ENCODE results near the gene PDE8A.

The PDE8A gene

GRCh38 chr15:85063088-85063487 is 81.4 kb downstream of the PDE8A start:
- no peak for DNase-seq (ENCODE audit: low read depth)
- no peak overlapping the region for H3K4me3 ChIP-seq (ENCODE audit: low read depth, low read length)

DNA sequence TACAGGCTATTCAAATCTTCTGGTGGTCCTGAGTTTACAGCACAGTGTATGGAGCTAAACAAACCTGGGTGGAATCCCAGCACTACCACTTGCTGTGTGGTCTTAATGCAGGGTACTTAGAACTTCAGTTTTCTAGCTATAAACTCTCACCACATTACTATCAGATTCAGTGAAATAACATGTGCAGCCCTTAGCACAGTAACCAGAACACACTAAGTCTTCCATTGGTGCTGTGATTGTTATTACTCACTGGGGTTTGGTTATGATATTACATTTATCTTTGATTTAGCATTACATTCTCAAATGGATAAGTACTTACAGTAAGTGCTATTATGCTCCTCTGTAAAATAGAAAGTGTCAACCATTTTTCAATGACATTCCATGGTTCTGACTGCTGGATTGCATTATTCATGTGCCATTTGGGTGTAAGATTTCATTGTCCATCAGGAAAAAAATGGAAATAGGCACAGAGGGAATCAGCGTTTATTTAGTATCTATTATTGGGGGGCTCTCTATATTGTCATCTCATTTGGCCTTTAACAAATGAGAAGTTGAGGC is 81.9 kb downstream of the PDE8A start:
- no peak overlapping the region for H3K4me3 ChIP-seq (ENCODE audit: low read depth, low read length)
- no peak for DNase-seq (ENCODE audit: low read depth)

GRCh38 chr15:85064710-85065109 is 83.1 kb downstream of the PDE8A start:
- H3K4me3 ChIP-seq (ENCODE audit: low read depth, low read length), result no peak overlapping the region
- no peak for DNase-seq (ENCODE audit: low read depth)

DNA sequence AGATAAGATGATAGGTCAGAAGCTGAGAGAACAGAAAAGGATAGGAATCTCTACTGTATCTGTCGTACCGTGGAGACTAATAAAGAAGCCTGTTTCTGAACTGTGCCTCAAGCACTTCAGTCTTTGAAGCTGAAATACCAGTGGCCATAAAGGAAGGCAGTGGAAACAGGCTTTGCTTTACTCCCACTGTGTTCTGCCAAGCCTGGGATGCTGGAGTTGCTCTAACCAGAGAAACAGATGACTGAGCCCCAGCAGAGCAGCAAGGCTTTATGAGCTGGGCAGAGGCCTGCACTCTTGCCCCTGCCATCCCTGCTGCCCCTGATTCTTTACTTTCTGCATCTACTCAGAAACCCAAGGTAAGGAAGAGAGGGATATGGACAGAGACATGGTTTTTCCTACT is 89.4 kb downstream of the PDE8A start:
- no peak overlapping the region for H3K4me3 ChIP-seq (ENCODE audit: low read depth, low read length)
- DNase-seq (ENCODE audit: low read depth), result no peak

GRCh38 chr15:85071504-85071903 is 89.8 kb downstream of the PDE8A start:
- DNase-seq (ENCODE audit: low read depth), result no peak
- H3K4me3 ChIP-seq (ENCODE audit: low read depth, low read length), result no peak overlapping the region

DNA sequence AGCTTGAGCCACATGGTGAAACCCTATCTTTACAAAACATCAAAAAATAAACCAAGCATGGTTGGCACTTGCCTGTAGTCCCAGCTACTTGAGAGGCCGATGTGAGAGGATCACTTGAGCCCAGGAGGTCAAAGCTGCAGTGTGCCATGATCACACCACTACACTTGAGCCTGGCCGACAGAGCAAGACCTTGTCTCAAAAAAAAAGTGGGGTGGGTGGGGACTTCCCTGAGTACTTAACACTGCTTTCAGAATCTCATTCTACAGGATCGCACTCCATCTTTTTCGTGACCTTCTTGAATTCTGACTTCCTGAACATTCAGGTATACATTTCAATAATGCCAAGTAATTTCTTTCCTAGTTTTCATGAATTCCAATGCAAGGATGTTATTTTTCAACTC is 91.3 kb downstream of the PDE8A start:
- no peak for DNase-seq (ENCODE audit: low read depth)

GRCh38 chr15:85073556-85074194 is 92.0 kb downstream of the PDE8A start:
- no peak for DNase-seq (ENCODE audit: low read depth)
- no peak overlapping the region for H3K4me3 ChIP-seq (ENCODE audit: low read depth, low read length)

More for the DNA sequence above, 91.3 kb downstream of the PDE8A start:
- H3K4me3 ChIP-seq (ENCODE audit: low read depth, low read length), result no peak overlapping the region

- DNase-seq (ENCODE audit: low read depth), result no peak
- H3K4me3 ChIP-seq (ENCODE audit: low read depth, low read length), result no peak overlapping the region
Observed at GRCh38 chr15:85086855-85087254, 105.2 kb downstream of the PDE8A start.

GRCh38 chr15:85088300-85088699 is 106.6 kb downstream of the PDE8A start:
- H3K4me3 ChIP-seq (ENCODE audit: low read depth, low read length), result no peak overlapping the region
- no peak for DNase-seq (ENCODE audit: low read depth)

DNA sequence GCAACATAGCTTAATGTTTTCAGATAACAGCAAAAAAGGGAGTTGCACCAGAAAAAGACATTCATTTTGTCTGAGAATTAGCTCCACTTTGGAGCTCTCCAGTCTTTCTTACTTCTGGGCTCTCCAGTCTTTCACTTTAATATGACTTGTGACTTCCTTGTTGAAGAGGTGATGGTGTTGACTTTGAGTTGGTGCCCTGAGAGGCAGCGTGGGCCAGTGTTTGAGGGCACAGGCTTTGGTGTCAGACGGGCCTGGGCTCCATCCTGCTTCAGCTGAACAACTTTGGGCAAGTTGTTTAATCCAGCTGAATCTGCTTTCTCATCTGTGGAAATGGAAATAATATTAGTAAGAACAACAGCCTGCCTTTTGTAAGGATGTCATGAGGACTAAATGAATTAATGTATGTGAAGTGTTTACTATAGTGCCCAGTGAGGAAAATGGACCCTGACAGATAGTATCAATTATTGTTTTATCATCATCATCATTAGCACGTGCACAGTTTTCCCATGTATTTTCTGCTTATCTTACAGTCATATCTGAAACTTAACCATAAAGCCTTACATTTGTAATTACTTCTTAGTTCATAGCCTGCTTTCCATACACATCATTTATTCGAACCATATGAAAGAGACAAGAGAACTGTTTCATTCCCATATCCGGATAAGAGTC is 108.4 kb downstream of the PDE8A start:
- H3K4me3 ChIP-seq (ENCODE audit: low read depth, low read length), result no peak overlapping the region
- DNase-seq (ENCODE audit: low read depth), result no peak

GRCh38 chr15:85091990-85092389 is 110.3 kb downstream of the PDE8A start:
- no peak overlapping the region for H3K4me3 ChIP-seq (ENCODE audit: low read depth, low read length)
- no peak for DNase-seq (ENCODE audit: low read depth)

- H3K4me3 ChIP-seq (ENCODE audit: low read depth, low read length), result no peak overlapping the region
- DNase-seq (ENCODE audit: low read depth), result peak; percentile 3
Observed at GRCh38 chr15:85094685-85095084, 113.0 kb downstream of the PDE8A start.

GRCh38 chr15:85095566-85095965 is 113.9 kb downstream of the PDE8A start:
- DNase-seq (ENCODE audit: low read depth), result no peak
- no peak overlapping the region for H3K4me3 ChIP-seq (ENCODE audit: low read depth, low read length)

DNA sequence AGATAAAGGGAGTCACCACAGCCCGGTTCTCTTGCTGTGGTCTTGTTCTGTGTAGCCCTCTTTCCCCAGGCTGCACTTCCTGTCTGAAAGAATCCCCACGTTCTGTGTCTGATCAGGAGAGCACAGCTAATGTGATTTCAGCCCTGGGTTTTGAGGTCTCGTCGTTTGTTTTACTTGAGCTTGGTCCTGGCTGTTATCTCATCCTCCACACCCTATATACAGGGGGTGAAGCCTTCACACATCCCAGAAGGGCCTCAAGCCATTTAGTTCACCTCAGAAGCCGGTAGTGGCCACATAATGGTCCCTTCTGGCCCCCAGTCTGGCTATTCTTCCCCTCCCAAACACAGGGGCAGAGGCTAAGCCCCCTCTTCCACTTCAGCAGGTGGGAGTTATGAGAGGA is 115.6 kb downstream of the PDE8A start:
- no peak overlapping the region for H3K4me3 ChIP-seq (ENCODE audit: low read depth, low read length)
- DNase-seq (ENCODE audit: low read depth), result no peak

GRCh38 chr15:85097725-85098124 is 116.1 kb downstream of the PDE8A start:
- DNase-seq (ENCODE audit: low read depth), result no peak

GRCh38 chr15:85099195-85099803 is 117.6 kb downstream of the PDE8A start:
- no peak for DNase-seq (ENCODE audit: low read depth)
- H3K4me3 ChIP-seq (ENCODE audit: low read depth, low read length), result no peak overlapping the region

More at GRCh38 chr15:85097725-85098124, 116.1 kb downstream of the PDE8A start:
- H3K4me3 ChIP-seq (ENCODE audit: low read depth, low read length), result no peak overlapping the region

- DNase-seq (ENCODE audit: low read depth), result no peak
- H3K4me3 ChIP-seq (ENCODE audit: low read depth, low read length), result no peak overlapping the region
Observed at GRCh38 chr15:85100186-85100937, 118.7 kb downstream of the PDE8A start.

- no peak for DNase-seq (ENCODE audit: low read depth)
- H3K4me3 ChIP-seq (ENCODE audit: low read depth, low read length), result no peak overlapping the region
Observed at GRCh38 chr15:85104584-85104983, 122.9 kb downstream of the PDE8A start.

DNA sequence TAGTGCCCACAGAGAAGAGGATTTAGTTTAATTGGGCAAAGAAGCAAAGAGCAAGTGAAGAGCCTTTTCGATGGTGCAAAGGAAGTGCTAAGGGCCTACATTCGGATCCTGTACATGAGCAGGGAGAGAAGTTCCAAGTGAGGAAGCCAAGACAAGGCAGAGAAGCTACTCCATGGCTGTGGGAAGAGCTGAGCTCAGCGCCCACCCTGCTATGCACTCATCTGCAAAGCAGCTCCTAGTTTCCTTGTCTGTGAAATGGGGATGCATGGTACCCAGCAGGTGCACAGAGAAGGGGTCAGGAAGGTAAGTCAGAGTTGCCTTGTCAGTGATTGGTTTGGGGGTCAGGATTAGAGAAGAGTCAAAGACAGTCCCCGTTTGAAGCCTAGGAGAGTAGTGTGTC is 126.5 kb downstream of the PDE8A start:
- no peak overlapping the region for H3K4me3 ChIP-seq (ENCODE audit: low read depth, low read length)
- DNase-seq (ENCODE audit: low read depth), result no peak

DNA sequence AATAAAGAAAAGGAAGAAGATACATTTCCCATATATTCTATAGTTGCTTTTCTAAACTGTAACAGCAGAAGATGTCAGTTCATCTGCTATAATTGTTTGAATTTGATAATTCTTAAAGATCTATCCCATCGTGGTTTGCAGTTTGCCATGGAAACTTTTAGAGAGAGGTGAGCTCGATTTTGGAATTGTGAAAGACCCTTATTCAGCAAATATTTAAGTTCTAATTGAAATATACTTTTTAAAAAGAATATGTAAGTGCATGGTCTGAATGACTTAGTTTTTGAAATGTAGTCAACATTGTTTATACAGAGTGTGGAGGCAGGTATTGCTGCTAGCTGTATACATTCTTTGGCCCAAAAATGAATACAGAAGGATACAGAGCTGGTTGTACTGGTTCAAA is 127.7 kb downstream of the PDE8A start:
- H3K4me3 ChIP-seq (ENCODE audit: low read depth, low read length), result no peak overlapping the region
- DNase-seq (ENCODE audit: low read depth), result no peak
